Activated CD8-positive, alpha-beta T cell treated with anti-CD3 and anti-CD28 coated beads for 36 hours (primary cell): ENCODE data around the gene DTYMK. TPM values are rescaled to one million over a fixed set of nuclear protein-coding genes. Genes with fewer than 3 reads are reported as not detected.
A peak's percentile ranks its signal among the peaks of the same experiment; 100 is the strongest.

Experiments used
- ATAC-seq: fragments of 200-7000 bp; cut with Tn5 transposase; one replicate; pipeline ENCODE4 v1.10.0; 2021; ENCODE audit warnings: mild to moderate bottlenecking, moderate library complexity
- CTCF ChIA-PET: fragments of 350-600 bp; sonication (Branson Sonifier 250); formaldehyde crosslinking; loops from one replicate; lab custom pipeline; 2021; ENCODE audit warnings: antibody characterized with exemption; lab: Charles Lee
- POLR2A ChIA-PET: fragments of 350-600 bp; sonication (Branson Sonifier 250); formaldehyde crosslinking; loops from one replicate; lab custom pipeline; 2021; ENCODE audit warnings: antibody characterized with exemption; lab: Charles Lee
- DNase-seq: peaks from one replicate; pipeline ENCODE4 v3.0.0-alpha.2; 2020
- H3K27ac Mint-ChIP-seq: one replicate; pipeline ENCODE4 v1.8.0; 2021; ENCODE audit warnings: mild to moderate bottlenecking, mixed read lengths
- H3K27me3 Mint-ChIP-seq: one replicate; pipeline ENCODE4 v1.8.0; 2021; ENCODE audit warnings: mixed read lengths
- H3K36me3 Mint-ChIP-seq: one replicate; pipeline ENCODE4 v1.8.0; 2021; ENCODE audit warnings: low read depth, mixed read lengths
- H3K4me1 Mint-ChIP-seq: one replicate; pipeline ENCODE4 v1.8.0; 2021; ENCODE audit warnings: low read depth, mixed read lengths
- H3K4me3 Mint-ChIP-seq: one replicate; pipeline ENCODE4 v1.8.0; 2021; ENCODE audit warnings: mild to moderate bottlenecking, moderate library complexity, mixed read lengths
- H3K9me3 Mint-ChIP-seq: one replicate; pipeline ENCODE4 v1.8.0; 2021; ENCODE audit warnings: mixed read lengths
- CTCF ChIP-seq: fragments of 200-600 bp; IDR thresholded peaks from one replicate; pipeline ENCODE4 v1.8.0; 2022; ENCODE audit warnings: antibody characterized with exemption, mild to moderate bottlenecking
- intact Hi-C: fragments of 100-400 bp; cut with micrococcal nuclease; formaldehyde crosslinking; loops from one replicate; pipeline ENCODE4 v1.10.0; 2022
- total RNA-seq, 2 experiments: library from RNA; stranded (reverse); gene quantifications; one replicate each; pipeline ENCODE4 v1.2.3, GENCODE V29; 2021

The DTYMK gene
- total RNA-seq, 2 experiments from 2014 or later, result 87.1 to 91.9 TPM

GRCh38 chr2:241677392-241677791, 9.2 kb downstream of the DTYMK start:
- Mint-ChIP-seq H3K4me1 (peaks cover 12% of the 10 kb centered on the region), H3K27ac (no peak overlapping the region), H3K4me3 (no peak overlapping the region), H3K36me3 (peaks cover 42% of the 10 kb centered on the region), H3K27me3 (no peaks in the 10 kb centered on the region), H3K9me3 (no peaks in the 10 kb centered on the region)
- ChIA-PET CTCF (no interaction called here), POLR2A (interaction anchor here (0.9 to 2.5 kb wide), 3 partner anchors 9 to 79 kb away, joined by 4 to 5 read pairs (median 4); partner anchors contain the start of gene DTYMK)
- TF ChIP-seq CTCF, result no peak
- intact Hi-C loops, result no loop called here
- DNase-seq, result no peak
- no peak for ATAC-seq

GRCh38 chr2:241676665-241677064, 9.9 kb downstream of the DTYMK start:
- peaks cover 38% of the 10 kb centered on the region for H3K36me3 Mint-ChIP-seq
- POLR2A ChIA-PET, result interaction anchor here (0.9 to 2.5 kb wide), 4 partner anchors 10 to 78 kb away, joined by 3 to 5 read pairs (median 4); partner anchors contain the start of gene DTYMK
- H3K9me3 Mint-ChIP-seq, result no peaks in the 10 kb centered on the region
- DNase-seq (no peak), ATAC-seq (peak; percentile 13)
- no peak overlapping the region for H3K27ac Mint-ChIP-seq
- no peaks in the 10 kb centered on the region for H3K27me3 Mint-ChIP-seq
- H3K4me3 Mint-ChIP-seq, result no peak overlapping the region
- CTCF ChIA-PET, result no interaction called here
- TF ChIP-seq CTCF, result no peak
- peaks cover 12% of the 10 kb centered on the region for H3K4me1 Mint-ChIP-seq
- intact Hi-C loops, result no loop called here

- H3K9me3 Mint-ChIP-seq, result no peaks in the 10 kb centered on the region
- no peak overlapping the region for H3K4me3 Mint-ChIP-seq
- DNase-seq (no peak), ATAC-seq (no peak)
- peaks cover 11% of the 10 kb centered on the region for H3K4me1 Mint-ChIP-seq
- no peaks in the 10 kb centered on the region for H3K27me3 Mint-ChIP-seq
- H3K36me3 Mint-ChIP-seq, result peaks cover 33% of the 10 kb centered on the region
- TF ChIP-seq CTCF, result no peak
- H3K27ac Mint-ChIP-seq, result no peak overlapping the region
- CTCF ChIA-PET, result interaction anchor here (1.2 kb wide), 1 partner anchor 16 kb away, joined by 3 read pairs; no protein-coding TSS in a partner anchor
- POLR2A ChIA-PET, result interaction anchor here (0.6 to 1.7 kb wide), 5 partner anchors 8 to 341 kb away, joined by 3 to 5 read pairs (median 3); partner anchors contain the start of gene DTYMK
- intact Hi-C loops, result no loop called here
Observed at GRCh38 chr2:241675885-241676284, 10.7 kb downstream of the DTYMK start.

- intact Hi-C loops, result no loop called here
- CTCF ChIA-PET, result no interaction called here
Observed at GRCh38 chr2:241673797-241674725, 12.6 kb downstream of the DTYMK start.

More at GRCh38 chr2:241673797-241674725, 12.6 kb downstream of the DTYMK start:
- Mint-ChIP-seq H3K27me3 (no peaks in the 10 kb centered on the region), H3K27ac (peak overlapping the region; percentile 53), H3K36me3 (peaks cover 23% of the 10 kb centered on the region), H3K4me1 (peaks cover 8% of the 10 kb centered on the region), H3K9me3 (no peaks in the 10 kb centered on the region), H3K4me3 (no peak overlapping the region)
- ATAC-seq, result no peak
- no peak for DNase-seq
- no peak for TF ChIP-seq CTCF
- POLR2A ChIA-PET, result interaction anchor here (0.5 to 1.7 kb wide), 4 partner anchors 13 to 241 kb away, joined by 3 to 7 read pairs (median 4); partner anchors contain the start of genes ATG4B, DTYMK and THAP4
